Upper lobe of right lung (tissue), 1 donor: ENCODE data around the gene INO80E. TPM values are rescaled to one million over a fixed set of nuclear protein-coding genes. Genes with fewer than 3 reads are reported as not detected.

Experiments
- ATAC-seq: fragments of 200-7000 bp; cut with Tn5 transposase; one replicate; pipeline ENCODE4 v1.9.1; 2020; ENCODE audit warnings: mild to moderate bottlenecking, moderate library complexity
- DNase-seq: peaks from one replicate; pipeline ENCODE4 v3.0.0-alpha.2; 2020
- H3K27ac ChIP-seq: fragments of 200-600 bp; one replicate; pipeline ENCODE4 v1.8.0; 2022
- H3K27me3 ChIP-seq: fragments of 200-600 bp; one replicate; pipeline ENCODE4 v1.8.0; 2022; ENCODE audit warnings: mild to moderate bottlenecking
- H3K36me3 ChIP-seq: fragments of 200-600 bp; one replicate; pipeline ENCODE4 v1.8.0; 2022
- H3K4me1 ChIP-seq: fragments of 200-600 bp; one replicate; pipeline ENCODE4 v1.8.0; 2022
- H3K4me3 ChIP-seq: fragments of 200-600 bp; one replicate; pipeline ENCODE4 v1.8.0; 2022; ENCODE audit warnings: mild to moderate bottlenecking
- H3K9me3 ChIP-seq: fragments of 200-600 bp; one replicate; pipeline ENCODE4 v1.8.0; 2022
- intact Hi-C: fragments of 100-400 bp; cut with DNase I; formaldehyde crosslinking; loops from one replicate; pipeline ENCODE4 v1.11.0; 2022
- total RNA-seq: library from RNA; stranded (reverse); fragmentation: NEBNext Ultra II Directional; extraction: Animal tissue kit (Norgen Biotek cat#: 25700); gene quantifications from one replicate; pipeline ENCODE4 v1.2.1, GENCODE V29; 2021
- TF ChIP-seq, protein P1 (sequence below): fragments of 200-600 bp; IDR thresholded peaks from one replicate; pipeline ENCODE4 v1.8.0; 2022; ENCODE audit warnings: antibody characterized with exemption
- donor health status: DM: no; HTN: yes; CAD: no; lungs with severe emphysema.

INO80E gene
- total RNA-seq, 1 donor from 2014 or later = 65.3 TPM

DNA sequence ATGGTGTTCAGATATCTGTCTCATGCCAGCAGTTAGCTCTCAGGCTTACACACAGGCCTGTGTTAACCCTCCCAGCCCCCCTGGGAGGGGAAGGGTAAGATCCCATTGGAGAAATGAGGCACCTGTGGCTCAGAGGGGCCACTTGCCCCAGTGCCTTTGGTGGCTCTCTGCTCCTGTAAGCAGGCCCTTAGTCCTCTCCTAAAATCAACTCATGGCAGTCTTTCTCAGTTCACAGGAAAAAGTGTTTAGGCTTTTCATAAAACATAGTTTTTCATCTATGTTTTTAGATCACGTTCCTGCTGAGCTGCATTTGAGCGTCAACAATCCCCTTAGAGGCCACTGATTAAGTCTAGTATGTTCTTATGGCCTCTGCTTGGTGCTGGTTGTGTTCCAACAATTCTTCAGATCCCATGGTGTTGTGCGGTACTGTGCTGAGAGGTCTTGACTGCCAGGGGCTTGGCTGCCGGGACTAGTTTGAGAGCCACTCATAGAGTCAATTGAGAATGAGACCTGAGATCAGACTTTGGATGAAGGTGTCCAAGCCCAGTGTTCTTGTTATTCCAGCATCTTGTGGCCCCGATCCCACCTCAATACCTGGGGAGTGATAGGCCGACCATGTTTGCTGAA lies 11.8 kb upstream of the INO80E start:
- TF ChIP-seq, protein P1, sequence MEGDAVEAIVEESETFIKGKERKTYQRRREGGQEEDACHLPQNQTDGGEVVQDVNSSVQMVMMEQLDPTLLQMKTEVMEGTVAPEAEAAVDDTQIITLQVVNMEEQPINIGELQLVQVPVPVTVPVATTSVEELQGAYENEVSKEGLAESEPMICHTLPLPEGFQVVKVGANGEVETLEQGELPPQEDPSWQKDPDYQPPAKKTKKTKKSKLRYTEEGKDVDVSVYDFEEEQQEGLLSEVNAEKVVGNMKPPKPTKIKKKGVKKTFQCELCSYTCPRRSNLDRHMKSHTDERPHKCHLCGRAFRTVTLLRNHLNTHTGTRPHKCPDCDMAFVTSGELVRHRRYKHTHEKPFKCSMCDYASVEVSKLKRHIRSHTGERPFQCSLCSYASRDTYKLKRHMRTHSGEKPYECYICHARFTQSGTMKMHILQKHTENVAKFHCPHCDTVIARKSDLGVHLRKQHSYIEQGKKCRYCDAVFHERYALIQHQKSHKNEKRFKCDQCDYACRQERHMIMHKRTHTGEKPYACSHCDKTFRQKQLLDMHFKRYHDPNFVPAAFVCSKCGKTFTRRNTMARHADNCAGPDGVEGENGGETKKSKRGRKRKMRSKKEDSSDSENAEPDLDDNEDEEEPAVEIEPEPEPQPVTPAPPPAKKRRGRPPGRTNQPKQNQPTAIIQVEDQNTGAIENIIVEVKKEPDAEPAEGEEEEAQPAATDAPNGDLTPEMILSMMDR = no peak
- H3K4me3 ChIP-seq = no peak overlapping the region
- H3K4me1 ChIP-seq = peaks cover 9% of the 10 kb centered on the region
- H3K27me3 ChIP-seq = no peaks in the 10 kb centered on the region
- peak overlapping the region; percentile 43 for H3K27ac ChIP-seq
- DNase-seq (no peak), ATAC-seq (peak; percentile 70)
- H3K9me3 ChIP-seq = no peaks in the 10 kb centered on the region
- intact Hi-C loops = no loop called here
- peaks cover 92% of the 10 kb centered on the region for H3K36me3 ChIP-seq

DNA sequence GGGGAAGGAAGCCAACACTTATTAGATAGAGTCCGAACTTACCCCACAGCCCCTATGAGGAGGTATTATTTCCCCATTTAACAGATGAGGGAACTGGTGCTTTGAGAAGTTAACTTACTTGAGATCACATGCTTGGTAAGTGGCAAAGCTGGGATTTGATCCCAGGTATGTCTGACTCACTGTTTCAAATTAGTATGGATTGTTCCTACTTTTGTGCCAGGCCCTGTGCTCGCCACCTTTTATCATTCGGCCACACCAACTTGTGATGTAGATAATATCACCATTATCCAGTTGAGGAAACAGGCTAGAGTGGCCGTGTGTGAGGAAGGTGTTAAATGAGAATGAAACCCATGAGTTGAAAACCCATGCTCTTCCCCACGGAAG lies 11.3 kb upstream of the INO80E start:
- H3K4me1 ChIP-seq = peaks cover 9% of the 10 kb centered on the region
- intact Hi-C loops = no loop called here
- H3K4me3 ChIP-seq = no peak overlapping the region
- H3K27me3 ChIP-seq = no peaks in the 10 kb centered on the region
- DNase-seq (no peak), ATAC-seq (no peak)
- H3K36me3 ChIP-seq = peaks cover 91% of the 10 kb centered on the region
- no peaks in the 10 kb centered on the region for H3K9me3 ChIP-seq
- no peak overlapping the region for H3K27ac ChIP-seq
- TF ChIP-seq, protein P1 = no peak

DNA sequence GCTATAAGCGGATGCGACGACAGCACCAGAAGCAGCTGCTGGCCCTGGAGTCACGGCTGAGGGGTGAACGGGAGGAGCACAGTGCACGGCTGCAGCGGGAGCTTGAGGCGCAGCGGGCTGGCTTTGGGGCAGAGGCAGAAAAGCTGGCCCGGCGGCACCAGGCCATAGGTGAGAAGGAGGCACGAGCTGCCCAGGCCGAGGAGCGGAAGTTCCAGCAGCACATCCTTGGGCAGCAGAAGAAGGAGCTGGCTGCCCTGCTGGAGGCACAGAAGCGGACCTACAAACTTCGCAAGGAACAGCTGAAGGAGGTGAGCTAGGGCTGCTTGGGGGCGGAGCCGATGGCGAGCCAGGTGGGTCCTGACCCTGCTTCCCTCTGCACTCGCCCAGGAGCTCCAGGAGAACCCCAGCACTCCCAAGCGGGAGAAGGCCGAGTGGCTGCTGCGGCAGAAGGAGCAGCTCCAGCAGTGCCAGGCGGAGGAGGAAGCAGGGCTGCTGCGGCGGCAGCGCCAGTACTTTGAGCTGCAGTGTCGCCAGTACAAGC lies 10.7 kb upstream of the INO80E start:
- no peak overlapping the region for H3K27ac ChIP-seq
- peaks cover 90% of the 10 kb centered on the region for H3K36me3 ChIP-seq
- intact Hi-C loops = no loop called here
- no peak for ATAC-seq
- peaks cover 9% of the 10 kb centered on the region for H3K4me1 ChIP-seq
- DNase-seq = no peak
- H3K27me3 ChIP-seq = no peaks in the 10 kb centered on the region
- no peak overlapping the region for H3K4me3 ChIP-seq
- TF ChIP-seq, protein P1 = no peak
- no peaks in the 10 kb centered on the region for H3K9me3 ChIP-seq

DNA sequence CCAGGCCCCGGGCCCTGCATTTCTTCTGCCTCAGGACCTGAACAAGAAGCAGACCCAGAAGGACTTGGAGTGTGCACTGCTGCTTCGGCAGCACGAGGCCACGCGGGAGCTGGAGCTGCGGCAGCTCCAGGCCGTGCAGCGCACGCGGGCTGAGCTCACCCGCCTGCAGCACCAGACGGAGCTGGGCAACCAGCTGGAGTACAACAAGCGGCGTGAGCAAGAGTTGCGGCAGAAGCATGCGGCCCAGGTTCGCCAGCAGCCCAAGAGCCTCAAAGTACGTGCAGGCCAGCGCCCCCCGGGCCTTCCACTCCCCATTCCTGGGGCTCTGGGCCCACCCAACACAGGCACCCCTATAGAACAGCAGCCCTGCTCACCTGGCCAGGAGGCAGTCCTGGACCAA lies 9.8 kb upstream of the INO80E start:
- H3K36me3 ChIP-seq = peaks cover 90% of the 10 kb centered on the region
- DNase-seq (no peak), ATAC-seq (no peak)
- H3K27me3 ChIP-seq = no peaks in the 10 kb centered on the region
- intact Hi-C loops = no loop called here
- TF ChIP-seq, protein P1 = no peak
- no peaks in the 10 kb centered on the region for H3K9me3 ChIP-seq
- no peak overlapping the region for H3K27ac ChIP-seq
- H3K4me1 ChIP-seq = peaks cover 9% of the 10 kb centered on the region
- no peak overlapping the region for H3K4me3 ChIP-seq

DNA sequence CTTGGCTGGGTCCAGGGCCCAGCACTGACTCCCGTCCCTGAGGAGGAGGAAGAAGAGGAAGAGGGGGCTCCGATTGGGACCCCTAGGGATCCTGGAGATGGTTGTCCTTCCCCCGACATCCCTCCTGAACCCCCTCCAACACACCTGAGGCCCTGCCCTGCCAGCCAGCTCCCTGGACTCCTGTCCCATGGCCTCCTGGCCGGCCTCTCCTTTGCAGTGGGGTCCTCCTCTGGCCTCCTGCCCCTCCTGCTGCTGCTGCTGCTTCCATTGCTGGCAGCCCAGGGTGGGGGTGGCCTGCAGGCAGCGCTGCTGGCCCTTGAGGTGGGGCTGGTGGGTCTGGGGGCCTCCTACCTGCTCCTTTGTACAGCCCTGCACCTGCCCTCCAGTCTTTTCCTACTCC lies 9.1 kb upstream of the INO80E start:
- H3K27me3 ChIP-seq = no peaks in the 10 kb centered on the region
- intact Hi-C loops = no loop called here
- TF ChIP-seq, protein P1 = no peak
- DNase-seq = no peak
- no peaks in the 10 kb centered on the region for H3K9me3 ChIP-seq
- peak overlapping the region; percentile 11 for H3K27ac ChIP-seq
- peaks cover 9% of the 10 kb centered on the region for H3K4me1 ChIP-seq
- no peak for ATAC-seq
- H3K4me3 ChIP-seq = no peak overlapping the region
- peaks cover 90% of the 10 kb centered on the region for H3K36me3 ChIP-seq
